HG02610 (cell line): Measurements from ENCODE around the gene RASA3.
"Not testable (repeated sequence)": the region's sequence is repeated elsewhere in the genome, so short reads cannot be mapped to it uniquely, and the experiment has no call there.

Source experiments
- ATAC-seq: cut with Tn5 transposase; IDR thresholded peaks from one replicate; pipeline ENCODE4 v1.9.1; 2021; ENCODE audit warnings: mild to moderate bottlenecking, moderate library complexity; ENCODE audit not compliant: unreplicated experiment

Gene RASA3

DNA sequence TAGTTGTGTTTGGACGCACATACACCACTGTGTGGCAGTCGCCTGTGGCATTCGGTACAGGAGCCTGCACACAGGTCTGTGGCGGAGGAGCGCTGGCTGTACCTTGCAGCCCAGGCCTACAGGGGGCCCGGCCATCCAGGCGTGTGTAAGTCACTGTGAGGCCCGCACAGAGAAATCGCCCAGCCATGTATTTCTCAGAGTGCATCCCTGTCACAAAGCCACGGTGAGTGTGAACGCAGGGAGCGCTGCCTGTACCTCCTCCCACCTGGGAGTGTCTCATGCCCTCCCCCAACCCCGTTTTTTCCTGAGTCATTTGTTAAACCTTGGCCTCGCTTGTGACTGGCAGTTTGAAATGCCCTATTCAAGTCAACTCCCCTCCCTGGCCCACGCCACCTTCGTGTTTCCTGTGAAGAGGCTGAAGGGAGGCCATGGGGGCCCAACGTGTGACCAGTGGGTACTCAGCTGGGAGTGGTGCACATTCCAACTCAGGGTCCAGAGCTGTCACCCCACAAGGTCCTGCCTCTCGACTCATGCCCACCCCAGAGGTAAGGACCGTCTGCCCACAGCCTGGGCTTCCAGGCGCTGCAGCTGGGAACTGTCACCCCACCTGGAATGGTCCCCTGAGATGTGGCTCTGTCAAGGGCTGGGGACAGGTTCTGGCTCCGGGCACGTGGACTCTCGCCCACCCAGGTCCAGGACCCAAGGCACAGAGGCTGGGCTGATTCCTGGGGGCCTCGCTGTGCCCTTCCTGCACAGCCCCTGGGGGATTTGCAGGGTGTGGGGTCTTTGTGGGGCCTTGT, 11.6 kb upstream of the RASA3 start:
- ATAC-seq, result no peak

DNA sequence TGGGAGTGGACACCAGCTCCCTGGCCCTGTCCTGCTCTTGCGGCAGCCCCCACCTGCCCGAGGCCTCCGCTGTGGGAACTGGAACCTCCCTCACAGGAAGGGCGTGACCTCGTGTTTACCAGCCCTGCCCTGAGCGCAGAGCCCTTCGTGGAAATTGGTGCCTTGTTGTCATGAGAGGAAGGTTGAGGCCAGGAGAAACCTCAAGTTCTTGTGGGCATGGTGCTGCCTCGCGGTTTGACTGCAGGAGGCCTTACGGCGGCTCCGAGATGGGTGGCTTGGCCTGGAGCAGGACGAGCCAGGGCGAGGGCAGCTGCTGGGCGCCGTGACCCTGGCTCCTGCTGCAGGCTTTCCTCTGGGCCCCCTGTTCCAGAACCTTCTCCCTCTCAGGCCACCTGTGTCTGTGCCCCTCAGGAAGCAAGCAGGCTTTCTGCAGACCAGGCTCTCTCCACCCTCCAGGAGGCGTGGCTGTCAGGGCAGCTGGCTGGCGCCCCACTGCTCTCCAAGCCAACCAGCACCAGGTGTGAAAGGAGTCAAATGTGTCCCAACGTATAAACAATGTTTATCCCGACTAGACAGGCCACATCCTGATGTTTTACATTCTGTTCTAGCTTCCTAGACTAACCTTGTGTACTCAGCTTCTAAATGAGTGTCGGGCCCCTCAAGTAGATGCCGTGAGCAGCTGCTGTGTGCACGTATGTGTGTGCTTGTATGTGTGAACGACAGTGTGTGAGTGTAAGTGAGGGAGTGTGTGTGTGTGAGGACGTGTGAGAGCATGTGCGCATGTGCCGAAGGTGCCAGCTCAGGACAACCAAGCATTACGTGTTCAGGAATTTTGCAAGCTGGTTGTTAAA, 10.4 kb upstream of the RASA3 start:
- no peak for ATAC-seq

DNA sequence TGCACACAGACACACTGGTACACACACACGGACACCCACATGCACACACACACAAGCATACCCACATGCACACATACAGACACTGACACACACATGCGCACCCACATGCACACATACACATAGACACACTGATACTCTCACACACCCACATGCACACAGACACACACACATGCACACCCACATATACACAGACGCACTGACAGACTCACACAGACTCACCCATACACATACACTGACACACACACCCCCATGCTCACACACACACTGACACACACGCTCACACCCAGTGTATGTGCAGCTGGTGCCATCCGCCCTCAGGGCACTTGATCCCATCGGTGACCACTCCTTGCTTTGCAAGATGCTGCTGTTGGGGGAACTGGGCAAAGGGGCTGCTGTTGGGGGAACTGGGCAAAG, 9.7 kb upstream of the RASA3 start:
- no peak for ATAC-seq

DNA sequence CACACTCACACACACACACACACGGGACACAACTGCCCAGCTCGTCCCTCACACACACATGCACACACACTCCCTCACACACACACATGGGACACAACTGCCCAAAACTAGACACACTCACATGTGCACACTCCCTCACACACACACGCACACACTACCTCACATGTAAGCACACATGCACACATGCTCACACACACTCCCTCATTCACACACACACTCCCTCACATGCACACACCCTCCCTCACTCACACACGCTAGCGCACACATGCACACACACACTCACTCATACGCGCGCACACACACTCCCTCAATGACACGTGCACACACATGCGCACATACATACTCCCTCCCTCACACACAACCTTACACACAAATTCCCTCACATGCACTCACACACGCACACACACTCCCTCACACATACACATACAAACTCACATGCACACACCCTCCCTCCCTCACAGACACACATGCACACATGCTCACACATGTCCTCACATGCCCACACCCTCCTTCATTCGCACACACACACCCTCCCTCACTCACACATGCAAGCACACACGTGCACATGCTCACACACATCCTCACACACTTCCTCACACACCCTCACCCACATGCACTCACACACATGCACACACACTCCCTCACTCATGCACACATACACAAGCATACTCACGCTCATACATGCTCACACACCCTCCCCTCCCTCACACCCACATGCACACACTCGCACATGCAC, 9.0 kb upstream of the RASA3 start:
- no peak for ATAC-seq

DNA sequence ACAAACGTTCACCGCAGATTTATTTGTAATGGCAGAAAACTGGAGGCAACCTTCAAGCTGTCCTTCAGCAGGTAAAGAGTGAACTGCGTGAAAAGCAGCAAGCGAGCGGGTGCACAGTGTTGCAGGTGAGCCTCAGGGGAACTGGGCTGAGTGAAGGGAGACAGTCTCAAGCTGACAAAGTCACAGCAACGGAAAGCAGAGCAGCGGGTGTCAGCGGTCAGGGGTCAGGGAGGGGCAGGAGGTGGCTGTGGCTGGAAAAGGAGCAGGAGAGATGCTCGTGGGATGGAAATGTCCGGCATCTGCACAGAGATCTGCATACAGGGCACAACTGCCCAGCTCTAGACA, 8.5 kb upstream of the RASA3 start:
- no peak for ATAC-seq

GRCh38 chr13:114140131-114140905, 7.9 kb upstream of the RASA3 start:
- no peak for ATAC-seq

DNA sequence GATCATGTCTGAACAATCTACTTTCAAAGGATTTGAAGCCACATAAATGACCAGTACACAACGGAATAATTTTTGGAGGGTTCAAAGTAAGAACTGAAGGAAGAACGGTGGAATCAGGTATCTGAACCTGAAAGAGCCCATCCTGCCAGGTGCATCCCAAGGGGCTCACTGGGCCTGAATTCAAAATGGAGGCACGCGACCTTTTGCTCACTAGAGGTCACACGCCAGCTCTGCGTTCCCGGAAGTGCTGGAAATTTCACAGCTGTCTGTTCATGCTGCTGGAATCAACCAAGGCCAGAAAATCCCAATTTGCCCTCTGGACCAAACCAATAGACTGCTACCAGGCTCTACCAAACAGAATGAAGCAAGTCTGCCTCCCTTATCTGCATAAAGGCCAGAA, 4.2 kb upstream of the RASA3 start:
- ATAC-seq, result no peak

DNA sequence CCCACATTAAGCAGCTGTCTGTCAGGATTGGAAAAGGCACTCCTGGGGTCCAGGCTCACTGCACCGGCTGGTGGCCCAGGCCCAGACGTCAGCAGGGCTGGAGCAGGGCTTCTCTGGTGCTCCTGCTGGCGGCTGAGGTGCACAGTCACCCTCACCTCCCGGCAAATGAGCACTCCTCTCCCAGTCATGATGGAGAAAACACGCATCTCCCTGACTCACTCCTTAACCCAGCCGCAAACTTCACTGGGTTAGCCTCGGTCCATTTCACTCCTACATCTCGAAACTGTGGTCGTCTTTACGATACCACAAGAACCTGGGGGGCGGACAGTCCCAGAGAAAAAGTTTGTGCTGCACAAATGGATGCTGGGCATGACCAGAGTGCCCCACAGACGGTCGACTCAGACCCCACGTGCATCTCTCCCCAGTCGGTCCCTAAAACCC, 3.3 kb upstream of the RASA3 start:
- ATAC-seq, result no peak

- no peak for ATAC-seq
These were observed 2.7 kb upstream of the RASA3 start for GRCh38 chr13:114134944-114135610.

- no peak for ATAC-seq
These were observed 1.9 kb upstream of the RASA3 start for GRCh38 chr13:114134111-114134943.

DNA sequence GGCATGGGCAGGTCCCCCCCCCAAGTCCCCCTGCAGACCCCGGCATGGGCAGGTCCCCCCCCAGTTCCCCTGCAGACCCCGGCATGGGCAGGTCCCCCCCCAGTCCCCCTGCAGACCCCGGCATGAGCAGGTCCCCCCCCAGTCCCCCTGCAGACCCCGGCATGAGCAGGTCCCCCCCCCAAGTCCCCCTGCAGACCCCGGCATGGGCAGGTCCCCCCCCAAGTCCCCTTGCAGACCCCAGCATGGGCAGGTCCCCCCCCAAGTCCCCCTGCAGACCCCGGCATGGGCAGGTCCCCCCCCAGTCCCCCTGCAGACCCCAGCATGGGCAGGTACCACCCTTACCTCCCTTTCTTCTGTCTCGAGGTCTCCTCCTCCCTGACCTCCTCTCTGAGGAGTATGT, 1.1 kb upstream of the RASA3 start:
- ATAC-seq, result not testable (repeated sequence)

DNA sequence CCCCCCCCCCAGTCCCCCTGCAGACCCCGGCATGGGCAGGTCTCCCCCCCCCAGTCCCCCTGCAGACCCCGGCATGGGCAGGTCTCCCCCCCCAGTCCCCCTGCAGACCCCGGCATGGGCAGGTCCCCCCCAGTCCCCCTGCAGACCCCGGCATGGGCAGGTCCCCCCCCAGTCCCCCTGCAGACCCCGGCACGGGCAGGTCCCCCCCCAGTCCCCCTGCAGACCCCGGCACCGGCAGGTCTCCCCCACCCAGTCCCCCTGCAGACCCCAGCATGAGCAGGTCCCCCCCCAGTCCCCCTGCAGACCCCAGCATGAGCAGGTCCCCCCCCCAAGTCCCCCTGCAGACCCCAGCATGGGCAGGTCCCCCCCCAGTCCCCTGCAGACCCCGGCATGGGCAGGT, 703 bp upstream of the RASA3 start:
- not testable (repeated sequence) for ATAC-seq

GRCh38 chr13:114131583-114132418, 622 bp downstream of the RASA3 start:
- peak; percentile 3 for ATAC-seq

- no peak for ATAC-seq
These were observed 1.4 kb downstream of the RASA3 start for GRCh38 chr13:114130837-114131582.

- ATAC-seq, result no peak
These were observed 2.1 kb downstream of the RASA3 start for GRCh38 chr13:114130131-114130836.

DNA sequence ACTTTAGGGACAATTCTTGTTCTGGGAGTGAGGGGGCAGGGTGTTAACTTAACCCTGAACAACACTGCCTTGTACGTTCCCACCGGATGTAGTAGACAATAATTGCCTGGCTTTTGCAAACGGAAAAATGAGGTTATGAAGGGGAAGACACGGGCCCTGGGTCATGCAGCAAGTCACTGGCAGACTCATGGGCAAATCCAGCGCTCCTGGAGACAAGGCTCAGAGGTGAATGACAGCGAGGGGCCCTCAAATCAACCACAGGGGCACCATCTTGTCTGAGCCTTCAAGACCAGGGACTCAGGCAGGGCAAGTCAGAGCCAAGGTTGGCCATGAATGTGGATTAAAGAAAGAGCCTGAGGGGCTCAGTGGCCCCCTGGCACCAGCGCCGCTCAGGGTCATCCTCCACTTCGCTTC, 2.8 kb downstream of the RASA3 start:
- ATAC-seq, result no peak
